ENCODE results near the gene HPCAL1. TPM values are rescaled to one million over a fixed set of nuclear protein-coding genes. Genes with fewer than 3 reads are reported as not detected.
"Not testable (repeated sequence)": the region's sequence is repeated elsewhere in the genome, so short reads cannot be mapped to it uniquely, and the experiment has no call there.

HPCAL1 gene
- total and polyA plus RNA-seq, 9 donors = 18.8 to 51.0 (median 30.1) TPM

DNA sequence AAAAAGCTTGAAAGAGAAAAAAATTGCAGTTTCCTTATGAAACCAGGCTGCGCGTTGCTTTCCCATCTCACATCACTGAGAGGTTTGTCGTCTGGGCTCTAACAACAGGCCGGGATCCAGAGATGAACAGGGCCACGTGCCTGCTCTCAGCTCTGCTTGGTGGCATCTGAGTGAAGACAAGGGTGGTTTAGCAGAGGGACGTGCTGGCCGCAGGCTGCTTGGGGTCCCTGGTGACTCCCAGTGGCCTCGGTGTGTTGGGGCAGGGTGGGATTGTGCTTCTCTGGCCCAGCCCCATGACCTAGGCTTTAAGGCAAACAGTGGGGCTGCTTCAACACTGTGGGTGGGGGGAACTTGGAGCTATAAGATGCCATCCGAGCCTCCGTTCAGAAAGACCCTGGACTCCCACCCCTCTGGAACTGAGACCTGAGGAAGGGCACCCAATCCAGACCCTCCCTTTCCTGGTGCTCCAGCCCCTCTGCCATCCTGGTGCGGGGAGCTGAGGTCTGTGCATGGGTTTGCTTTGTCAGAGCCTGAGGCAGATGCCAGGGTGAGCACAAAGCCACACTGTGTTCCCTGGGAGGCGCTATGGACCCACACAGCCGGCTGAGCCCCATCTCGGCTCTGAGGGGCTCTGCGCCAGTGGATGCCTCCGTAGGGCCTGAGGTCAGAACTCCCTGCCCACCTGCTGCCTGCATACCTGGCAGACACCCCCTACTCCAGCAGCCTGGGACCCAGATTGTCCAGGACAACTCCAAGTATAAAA lies 18.4 kb upstream of the HPCAL1 start:
- Histone ChIP-seq H3K27ac (ENCODE audit: low read length) (no peak overlapping the region), H3K9me3 (replicated peaks; ENCODE audit: control insufficient read depth, low read depth, low read length) (no peaks in the 10 kb centered on the region), H3K4me3 (ENCODE audit: low read length) (no peak overlapping the region), H3K27me3 (ENCODE audit: control insufficient read depth, insufficient read depth, low read length) (peaks cover 4% of the 10 kb centered on the region), H3K4me1 (ENCODE audit: control insufficient read depth, insufficient read depth, low read length) (peaks cover 29% of the 10 kb centered on the region), H3K36me3 (ENCODE audit: control insufficient read depth, insufficient read depth, low read length) (no peaks in the 10 kb centered on the region)
- DNase-seq = no peak
- 88% methylated on average over 10 of the region's 16 CpGs for WGBS (ENCODE audit: insufficient coverage)

DNA sequence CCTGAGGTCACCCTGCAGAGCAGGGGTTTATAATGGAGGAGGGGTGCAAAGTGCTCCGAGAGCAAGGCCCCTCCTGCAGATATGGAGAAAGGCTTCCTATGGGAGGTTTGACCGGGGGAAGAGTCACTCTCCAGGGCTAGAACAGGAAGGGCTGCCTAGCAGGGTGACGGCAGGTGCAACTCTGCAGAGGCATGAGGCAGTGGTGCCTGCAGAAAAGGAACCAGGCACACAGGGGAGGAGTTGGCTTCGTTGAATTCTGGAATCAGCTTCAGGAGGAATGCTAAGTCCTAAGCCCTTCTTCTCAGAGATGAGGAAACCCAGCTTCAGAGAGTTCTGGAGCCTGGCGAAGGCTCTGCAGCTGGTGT lies 17.5 kb upstream of the HPCAL1 start:
- no peak for DNase-seq
- H3K36me3 ChIP-seq (ENCODE audit: control insufficient read depth, insufficient read depth, low read length) = no peaks in the 10 kb centered on the region
- H3K9me3 ChIP-seq (replicated peaks; ENCODE audit: control insufficient read depth, low read depth, low read length) = no peaks in the 10 kb centered on the region
- H3K27ac ChIP-seq (ENCODE audit: low read length) = peak overlapping the region; percentile 47
- H3K27me3 ChIP-seq (ENCODE audit: control insufficient read depth, insufficient read depth, low read length) = no peaks in the 10 kb centered on the region
- peaks cover 29% of the 10 kb centered on the region for H3K4me1 ChIP-seq (ENCODE audit: control insufficient read depth, insufficient read depth, low read length)
- no peak overlapping the region for H3K4me3 ChIP-seq (ENCODE audit: low read length)
- 52% methylated on average over 4 of the region's 5 CpGs for WGBS (ENCODE audit: insufficient coverage)

DNA sequence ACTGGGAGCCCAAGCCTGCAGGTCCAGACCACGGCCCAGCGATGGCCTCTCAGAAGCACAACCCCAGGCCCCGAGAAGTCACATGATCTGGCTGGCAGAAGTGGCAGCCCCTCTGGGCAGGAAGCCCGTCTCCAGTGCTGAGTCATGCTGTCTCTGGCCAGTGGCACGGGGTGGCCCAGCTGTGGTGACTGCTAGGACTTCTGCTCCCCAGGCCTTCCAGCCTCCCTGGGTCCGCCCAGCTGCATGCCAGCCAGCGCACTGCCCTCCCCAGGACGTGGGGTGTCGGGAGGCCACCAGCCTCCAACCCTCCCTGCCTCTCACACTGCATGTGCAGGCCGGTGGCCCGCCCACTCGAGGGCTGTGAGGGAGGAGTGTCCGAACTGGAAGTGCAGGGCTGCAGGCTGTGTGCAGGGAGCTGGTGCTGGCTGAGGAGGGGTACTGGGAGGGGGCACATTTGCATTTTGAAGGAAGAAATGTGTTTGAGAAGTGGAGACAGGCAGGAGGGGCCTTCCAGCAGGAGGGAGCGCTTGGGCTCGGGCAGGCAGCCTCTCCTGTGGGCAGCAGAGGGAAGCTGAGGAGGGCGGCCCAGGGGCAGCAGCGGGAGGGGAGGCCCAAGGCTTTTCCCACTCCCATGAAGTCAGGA lies 17.0 kb upstream of the HPCAL1 start:
- DNase-seq = peak; percentile 82
- no peaks in the 10 kb centered on the region for H3K36me3 ChIP-seq (ENCODE audit: control insufficient read depth, insufficient read depth, low read length)
- peak overlapping the region; percentile 47 for H3K27ac ChIP-seq (ENCODE audit: low read length)
- H3K4me1 ChIP-seq (ENCODE audit: control insufficient read depth, insufficient read depth, low read length) = peaks cover 29% of the 10 kb centered on the region
- no peak overlapping the region for H3K4me3 ChIP-seq (ENCODE audit: low read length)
- no peaks in the 10 kb centered on the region for H3K9me3 ChIP-seq (replicated peaks; ENCODE audit: control insufficient read depth, low read depth, low read length)
- no peaks in the 10 kb centered on the region for H3K27me3 ChIP-seq (ENCODE audit: control insufficient read depth, insufficient read depth, low read length)
- 34% methylated on average over 7 of the region's 17 CpGs for WGBS (ENCODE audit: insufficient coverage)

DNA sequence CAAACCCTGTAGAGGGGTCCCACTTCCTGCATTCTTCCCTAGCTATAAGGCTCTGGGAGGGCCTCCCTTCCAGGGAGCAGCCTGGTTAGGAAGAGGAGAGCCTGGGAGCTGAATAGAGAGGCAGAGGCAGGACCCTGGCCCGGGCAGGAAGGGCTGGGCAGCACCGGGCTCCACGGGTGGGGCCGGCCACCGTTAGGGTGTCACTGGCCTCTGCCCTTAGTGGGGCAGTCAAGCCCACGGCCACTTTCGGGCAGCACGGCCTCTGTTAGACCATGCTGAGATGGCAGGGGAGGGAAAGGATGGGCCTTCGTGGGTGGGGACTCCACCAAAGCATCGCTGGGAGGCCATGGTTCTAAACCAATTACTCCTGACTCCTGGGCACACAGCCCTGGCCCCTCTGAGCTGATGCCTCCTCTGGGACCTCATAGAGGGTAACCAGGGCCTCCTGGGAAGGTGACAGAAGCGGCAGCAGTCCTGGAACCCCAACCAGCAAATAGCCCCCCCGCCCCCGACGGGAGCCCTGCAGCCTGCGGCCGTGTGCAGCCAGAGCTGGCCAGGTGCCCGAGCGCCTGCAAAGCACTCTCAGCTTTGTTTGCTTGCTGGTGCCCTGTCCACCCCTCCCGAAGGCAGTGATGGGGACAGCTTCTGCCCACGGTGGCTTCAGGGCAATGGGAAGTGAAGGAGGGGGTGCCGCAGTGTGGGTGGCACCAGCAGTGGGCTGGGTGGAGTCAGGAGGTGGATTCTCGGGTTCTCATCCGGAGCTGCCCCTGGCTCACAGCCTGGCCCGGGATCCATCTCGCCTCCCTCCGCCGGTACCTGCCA lies 16.3 kb upstream of the HPCAL1 start:
- Histone ChIP-seq H3K27ac (ENCODE audit: low read length) (no peak overlapping the region), H3K27me3 (ENCODE audit: control insufficient read depth, insufficient read depth, low read length) (no peaks in the 10 kb centered on the region), H3K4me3 (ENCODE audit: low read length) (no peak overlapping the region), H3K4me1 (ENCODE audit: control insufficient read depth, insufficient read depth, low read length) (peaks cover 29% of the 10 kb centered on the region), H3K36me3 (ENCODE audit: control insufficient read depth, insufficient read depth, low read length) (no peaks in the 10 kb centered on the region), H3K9me3 (replicated peaks; ENCODE audit: control insufficient read depth, low read depth, low read length) (no peaks in the 10 kb centered on the region)
- 62% methylated on average over 25 of the region's 27 CpGs for WGBS (ENCODE audit: insufficient coverage)
- peak; percentile 16 for DNase-seq

DNA sequence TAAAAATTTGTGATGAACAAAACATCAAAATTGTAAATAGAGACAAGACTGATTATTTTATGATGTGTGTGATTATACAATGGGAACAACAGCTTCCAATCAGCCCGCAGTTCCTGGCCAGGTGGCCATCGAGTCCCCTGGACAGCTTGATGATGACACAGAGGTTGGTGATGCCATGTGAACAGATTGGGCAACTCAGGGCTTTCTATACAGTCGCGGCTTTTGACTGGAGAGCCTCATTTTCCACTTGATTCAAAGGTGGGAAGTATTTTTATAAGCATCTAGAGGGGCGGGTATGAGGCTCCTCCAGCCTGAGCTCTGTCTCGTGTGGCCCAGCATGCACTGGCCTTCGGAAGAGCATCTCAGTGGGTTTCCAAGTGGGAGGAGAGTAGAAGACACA lies 14.9 kb upstream of the HPCAL1 start:
- DNase-seq = no peak
- H3K9me3 ChIP-seq (replicated peaks; ENCODE audit: control insufficient read depth, low read depth, low read length) = no peaks in the 10 kb centered on the region
- H3K27ac ChIP-seq (ENCODE audit: low read length) = no peak overlapping the region
- no peaks in the 10 kb centered on the region for H3K27me3 ChIP-seq (ENCODE audit: control insufficient read depth, insufficient read depth, low read length)
- no peak overlapping the region for H3K4me3 ChIP-seq (ENCODE audit: low read length)
- no peaks in the 10 kb centered on the region for H3K36me3 ChIP-seq (ENCODE audit: control insufficient read depth, insufficient read depth, low read length)
- peaks cover 29% of the 10 kb centered on the region for H3K4me1 ChIP-seq (ENCODE audit: control insufficient read depth, insufficient read depth, low read length)
- WGBS (ENCODE audit: insufficient coverage) = 82% methylated on average over 4 of the region's 7 CpGs

DNA sequence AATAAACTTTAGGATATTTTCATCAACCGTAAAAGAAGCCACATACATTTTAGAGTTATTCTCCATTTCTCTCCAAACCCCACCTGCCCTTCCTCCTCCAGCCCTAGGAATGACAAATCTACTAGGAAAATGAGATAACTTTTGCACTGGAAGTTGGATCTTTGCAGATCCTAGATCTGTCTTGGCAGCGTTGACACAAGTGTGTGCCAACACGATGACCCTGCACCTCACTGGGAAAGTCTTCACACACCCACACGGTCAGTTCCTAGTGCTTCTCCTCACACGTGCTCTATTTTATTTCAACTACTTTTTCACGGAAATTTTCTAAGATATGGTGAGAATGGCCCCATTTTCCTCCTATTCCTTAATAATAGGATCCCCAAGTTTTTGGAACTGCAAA lies 14.1 kb upstream of the HPCAL1 start:
- no peak overlapping the region for H3K27ac ChIP-seq (ENCODE audit: low read length)
- no peak for DNase-seq
- H3K27me3 ChIP-seq (ENCODE audit: control insufficient read depth, insufficient read depth, low read length) = no peaks in the 10 kb centered on the region
- WGBS (ENCODE audit: insufficient coverage) = 71% methylated on average over 3 of the region's 6 CpGs
- no peaks in the 10 kb centered on the region for H3K9me3 ChIP-seq (replicated peaks; ENCODE audit: control insufficient read depth, low read depth, low read length)
- no peaks in the 10 kb centered on the region for H3K36me3 ChIP-seq (ENCODE audit: control insufficient read depth, insufficient read depth, low read length)
- H3K4me1 ChIP-seq (ENCODE audit: control insufficient read depth, insufficient read depth, low read length) = peaks cover 27% of the 10 kb centered on the region
- no peak overlapping the region for H3K4me3 ChIP-seq (ENCODE audit: low read length)

DNA sequence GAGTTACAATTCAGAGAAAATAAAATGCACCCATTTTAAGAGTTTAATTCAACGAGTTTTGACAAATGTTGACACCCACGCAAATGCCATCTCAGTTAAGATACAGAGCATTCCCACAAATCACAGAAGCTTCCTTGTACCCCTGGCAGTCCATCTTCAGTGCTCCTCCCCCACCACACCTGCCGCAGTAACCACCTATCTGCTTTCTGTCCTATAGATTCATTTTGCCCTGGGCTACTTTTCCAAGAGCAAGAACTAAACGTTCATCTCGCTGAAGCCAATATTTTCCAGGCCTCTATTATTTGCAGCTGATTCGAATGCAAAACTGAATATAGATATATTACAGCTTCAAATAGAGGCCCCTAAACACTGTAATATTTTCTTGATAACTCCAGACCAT lies 13.4 kb upstream of the HPCAL1 start:
- Histone ChIP-seq H3K27me3 (ENCODE audit: control insufficient read depth, insufficient read depth, low read length) (no peaks in the 10 kb centered on the region), H3K36me3 (ENCODE audit: control insufficient read depth, insufficient read depth, low read length) (no peaks in the 10 kb centered on the region), H3K4me3 (ENCODE audit: low read length) (no peak overlapping the region), H3K4me1 (ENCODE audit: control insufficient read depth, insufficient read depth, low read length) (peaks cover 27% of the 10 kb centered on the region), H3K27ac (ENCODE audit: low read length) (no peak overlapping the region), H3K9me3 (replicated peaks; ENCODE audit: control insufficient read depth, low read depth, low read length) (peaks cover 4% of the 10 kb centered on the region)
- no peak for DNase-seq
- 91% methylated on average over 3 of the region's 6 CpGs for WGBS (ENCODE audit: insufficient coverage)

DNA sequence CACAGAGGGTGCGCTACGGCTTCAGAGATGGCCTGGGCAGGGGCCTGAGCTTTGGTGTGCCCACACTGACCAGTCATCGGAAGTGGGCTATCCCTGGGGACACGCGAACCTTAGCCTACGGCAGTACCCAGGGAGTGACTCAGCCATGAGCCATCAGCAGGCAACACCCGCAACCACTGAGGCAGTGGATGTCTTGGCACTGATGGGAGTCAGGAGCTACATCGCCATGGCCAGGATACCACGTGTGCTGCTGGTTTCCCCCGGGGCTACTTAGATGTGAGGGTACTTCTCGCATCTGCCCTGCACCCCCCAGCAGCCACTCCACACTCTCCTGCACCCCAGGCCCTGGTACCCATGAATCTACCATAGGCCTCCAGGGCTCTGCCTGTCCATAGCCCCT lies 12.8 kb upstream of the HPCAL1 start:
- Histone ChIP-seq H3K9me3 (replicated peaks; ENCODE audit: control insufficient read depth, low read depth, low read length) (peaks cover 7% of the 10 kb centered on the region), H3K36me3 (ENCODE audit: control insufficient read depth, insufficient read depth, low read length) (no peaks in the 10 kb centered on the region), H3K27ac (ENCODE audit: low read length) (no peak overlapping the region), H3K4me1 (ENCODE audit: control insufficient read depth, insufficient read depth, low read length) (peaks cover 23% of the 10 kb centered on the region), H3K27me3 (ENCODE audit: control insufficient read depth, insufficient read depth, low read length) (no peaks in the 10 kb centered on the region), H3K4me3 (ENCODE audit: low read length) (no peak overlapping the region)
- DNase-seq = no peak
- WGBS (ENCODE audit: insufficient coverage) = 86% methylated on average over 10 of the region's 11 CpGs

DNA sequence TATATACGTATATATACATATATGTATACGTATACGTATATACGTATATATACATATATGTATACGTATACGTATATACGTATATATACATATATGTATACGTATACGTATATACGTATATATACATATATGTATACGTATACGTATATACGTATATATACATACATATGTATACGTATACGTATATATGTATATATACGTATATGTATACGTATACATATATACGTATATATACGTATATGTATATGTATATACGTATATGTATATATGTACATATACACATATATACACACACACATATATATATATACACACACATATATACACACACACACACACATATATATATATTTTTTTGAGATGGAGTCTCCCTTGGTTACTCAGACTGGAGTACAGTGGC lies 11.3 kb upstream of the HPCAL1 start:
- H3K4me3 ChIP-seq (ENCODE audit: low read length); H3K36me3 ChIP-seq (ENCODE audit: control insufficient read depth, insufficient read depth, low read length); H3K9me3 ChIP-seq (replicated peaks; ENCODE audit: control insufficient read depth, low read depth, low read length); H3K27me3 ChIP-seq (ENCODE audit: control insufficient read depth, insufficient read depth, low read length); H3K27ac ChIP-seq (ENCODE audit: low read length); H3K4me1 ChIP-seq (ENCODE audit: control insufficient read depth, insufficient read depth, low read length); DNase-seq: not testable (repeated sequence)
- no CpG with 5 or more reads among the region's 20 CpGs for WGBS (ENCODE audit: insufficient coverage)

DNA sequence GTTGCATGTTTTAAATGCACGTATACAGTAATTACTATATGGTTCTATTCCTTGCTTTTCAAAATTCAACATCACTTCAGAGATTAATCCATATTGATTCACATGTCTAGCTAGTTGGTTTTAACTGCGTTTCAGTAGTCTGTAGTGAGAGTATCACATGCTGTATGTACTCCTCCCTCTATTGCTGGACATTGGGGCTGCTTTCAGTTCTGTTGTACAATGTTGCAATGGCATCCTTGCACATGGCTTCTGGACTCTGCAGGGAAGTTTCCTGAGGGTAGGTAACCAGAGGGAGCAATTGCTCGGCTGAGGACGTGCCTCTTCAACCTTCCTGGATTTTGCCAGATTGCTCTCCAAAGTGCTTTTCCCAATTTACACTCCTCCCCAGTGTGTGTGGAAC lies 10.7 kb upstream of the HPCAL1 start:
- H3K9me3 ChIP-seq (replicated peaks; ENCODE audit: control insufficient read depth, low read depth, low read length) = peaks cover 7% of the 10 kb centered on the region
- H3K4me3 ChIP-seq (ENCODE audit: low read length) = no peak overlapping the region
- peaks cover 2% of the 10 kb centered on the region for H3K27me3 ChIP-seq (ENCODE audit: control insufficient read depth, insufficient read depth, low read length)
- 86% methylated on average over 2 of the region's 4 CpGs for WGBS (ENCODE audit: insufficient coverage)
- no peak overlapping the region for H3K27ac ChIP-seq (ENCODE audit: low read length)
- no peak for DNase-seq
- H3K4me1 ChIP-seq (ENCODE audit: control insufficient read depth, insufficient read depth, low read length) = peaks cover 1% of the 10 kb centered on the region
- no peaks in the 10 kb centered on the region for H3K36me3 ChIP-seq (ENCODE audit: control insufficient read depth, insufficient read depth, low read length)
